Ectodermal cell (in vitro differentiated cells): ENCODE results near the gene KRT1.

Source experiments
- H3K27ac ChIP-seq: 2 replicates; pipeline ENCODE4 v1.7.0; 2013; ENCODE audit warnings: mild to moderate bottlenecking, low read depth, low read length; ENCODE audit not compliant: insufficient read depth, poor library complexity, severe bottlenecking
- H3K27me3 ChIP-seq: 2 replicates; pipeline ENCODE4 v1.7.0; 2013; ENCODE audit warnings: mild to moderate bottlenecking, low read length; ENCODE audit not compliant: insufficient read depth, control insufficient read depth, poor library complexity, severe bottlenecking
- H3K36me3 ChIP-seq: one replicate; pipeline ENCODE4 v1.7.0; 2013; ENCODE audit warnings: low read length; ENCODE audit not compliant: control insufficient read depth, insufficient read depth
- H3K4me1 ChIP-seq: one replicate; pipeline ENCODE4 v1.7.0; 2013; ENCODE audit warnings: low read length; ENCODE audit not compliant: control insufficient read depth, insufficient read depth
- H3K4me3 ChIP-seq: 2 replicates; pipeline ENCODE4 v1.7.0; 2013; ENCODE audit warnings: low read depth, low read length, control low read depth; ENCODE audit not compliant: insufficient read depth
- H3K9me3 ChIP-seq: 2 replicates; pipeline ENCODE4 v1.7.0; 2013; ENCODE audit warnings: mild to moderate bottlenecking, low read length, moderate library complexity; ENCODE audit not compliant: control insufficient read depth
- WGBS, 2 experiments: methylation state at CpG; one replicate each; pipeline ENCODE4 v1.1.7; 2013; ENCODE audit warnings: missing lambda C conversion rate in 2 of 2; 5-methylcytosine and 5-hydroxymethylcytosine counted together

The KRT1 gene

DNA sequence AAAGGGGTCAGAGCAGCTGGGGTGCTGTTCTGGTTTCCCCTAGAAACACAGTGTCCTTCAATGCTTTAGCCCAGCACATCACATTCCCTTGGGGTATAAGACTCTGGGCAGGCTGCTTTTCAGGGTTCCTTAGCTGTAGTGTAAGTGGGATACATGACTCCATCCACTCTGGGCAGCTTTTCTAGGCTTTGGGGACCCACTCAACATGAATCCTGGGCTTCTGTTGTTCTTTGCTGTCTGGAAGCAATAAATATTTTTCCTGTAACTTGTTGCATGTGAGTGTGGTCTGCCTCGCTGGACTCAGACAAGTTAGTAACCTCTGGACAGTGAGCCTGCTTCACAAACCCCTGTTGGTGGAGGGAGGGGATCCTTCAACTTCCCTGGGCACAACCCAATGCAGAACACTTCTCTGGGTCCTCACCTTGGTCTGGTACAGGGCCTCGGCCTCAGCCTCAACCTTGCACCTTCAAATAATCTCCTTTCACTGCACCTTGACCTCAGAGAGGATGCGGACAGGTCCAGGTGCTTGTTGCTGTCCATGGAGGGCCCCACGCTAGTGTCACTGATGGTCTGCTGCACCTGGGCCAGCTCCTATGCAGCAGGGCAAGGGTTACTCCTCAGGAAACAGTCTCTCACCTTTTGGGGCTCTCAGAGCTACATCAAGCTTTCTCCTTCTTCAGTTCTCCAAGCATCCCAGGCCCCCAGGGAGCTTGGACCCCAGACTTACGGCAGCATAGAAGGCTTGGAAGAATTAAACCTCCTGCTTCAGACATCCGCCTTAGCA, 48.3 kb downstream of the KRT1 start:
- no peaks in the 10 kb centered on the region for H3K27me3 ChIP-seq
- no peak overlapping the region for H3K4me3 ChIP-seq
- WGBS, 2 experiments, result 93% methylated on average over 6 of the region's 6 CpGs
- H3K9me3 ChIP-seq, result no peaks in the 10 kb centered on the region
- no peaks in the 10 kb centered on the region for H3K36me3 ChIP-seq
- H3K27ac ChIP-seq, result no peak overlapping the region
- H3K4me1 ChIP-seq, result no peaks in the 10 kb centered on the region

- WGBS, 2 experiments, result 68 to 71% methylated on average over 4 of the region's 4 CpGs
- H3K9me3 ChIP-seq, result no peaks in the 10 kb centered on the region
- no peaks in the 10 kb centered on the region for H3K36me3 ChIP-seq
- H3K27me3 ChIP-seq, result no peaks in the 10 kb centered on the region
- no peak overlapping the region for H3K27ac ChIP-seq
- no peaks in the 10 kb centered on the region for H3K4me1 ChIP-seq
- H3K4me3 ChIP-seq, result no peak overlapping the region
Measured at GRCh38 chr12:52631264-52631663, 48.9 kb downstream of the KRT1 start.

DNA sequence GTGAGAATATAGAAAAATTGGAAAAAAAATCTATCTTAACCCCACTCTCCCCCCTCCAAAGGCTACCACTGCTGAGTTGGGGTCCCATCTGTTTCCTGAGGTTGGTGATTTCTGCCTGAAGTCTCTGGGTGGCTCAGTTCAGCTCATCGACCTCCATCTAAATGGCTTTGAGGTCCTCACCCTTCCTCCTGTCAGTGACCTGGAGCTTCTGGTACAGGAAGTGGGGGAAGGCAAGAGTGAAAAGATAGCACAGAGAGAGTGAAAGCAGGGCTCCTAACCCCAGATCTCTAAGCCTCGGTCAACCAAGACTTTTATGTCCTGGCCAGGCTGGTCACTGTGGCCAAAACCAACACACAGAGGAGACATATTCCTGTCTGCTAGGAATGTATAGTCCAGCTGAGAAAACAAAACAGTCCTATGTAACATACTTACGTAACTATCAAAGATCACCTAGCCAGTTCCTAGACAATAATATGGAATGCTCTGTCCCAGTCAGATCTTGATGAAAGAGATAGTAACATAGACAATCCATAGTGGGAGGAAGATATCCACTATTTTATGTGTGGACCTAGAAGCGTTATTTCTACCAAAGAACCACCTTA, 49.5 kb downstream of the KRT1 start:
- Histone ChIP-seq H3K4me3 (no peak overlapping the region), H3K27ac (no peak overlapping the region)

DNA sequence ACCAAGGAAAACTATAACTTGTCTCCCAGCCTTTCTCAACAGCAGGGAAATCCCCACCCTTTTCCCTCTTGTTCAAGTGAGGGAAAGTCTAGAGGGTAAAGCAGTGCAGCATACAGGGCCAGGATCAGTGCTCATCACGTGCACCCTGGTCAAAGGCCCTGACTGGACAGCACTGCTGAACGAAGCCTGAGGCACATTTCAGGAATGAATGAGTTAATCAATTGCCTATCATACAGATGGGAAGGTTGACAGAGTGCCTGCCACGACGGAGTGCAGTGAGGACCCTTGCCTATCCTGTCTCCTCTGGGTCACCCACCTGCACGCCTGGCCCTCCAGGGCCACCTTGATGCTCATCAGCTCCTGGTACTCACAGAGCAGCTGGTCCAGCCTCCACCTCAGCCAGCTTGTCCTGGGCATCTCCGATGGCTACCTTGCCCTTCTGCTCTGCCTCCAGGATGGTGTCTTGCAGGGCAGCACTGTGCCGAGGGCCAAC, 50.2 kb downstream of the KRT1 start:
- Histone ChIP-seq H3K4me1 (no peaks in the 10 kb centered on the region), H3K27ac (no peak overlapping the region), H3K27me3 (no peaks in the 10 kb centered on the region), H3K36me3 (no peaks in the 10 kb centered on the region), H3K9me3 (no peaks in the 10 kb centered on the region), H3K4me3 (no peak overlapping the region)
- 84 to 85% methylated on average over 7 of the region's 7 CpGs for WGBS, 2 experiments

More for the DNA sequence above, 49.5 kb downstream of the KRT1 start:
- no peaks in the 10 kb centered on the region for H3K27me3 ChIP-seq
- no peaks in the 10 kb centered on the region for H3K9me3 ChIP-seq
- no peaks in the 10 kb centered on the region for H3K4me1 ChIP-seq
- no peaks in the 10 kb centered on the region for H3K36me3 ChIP-seq
- 82 to 87% methylated on average over 3 to 4 of the region's 4 CpGs for WGBS, 2 experiments

DNA sequence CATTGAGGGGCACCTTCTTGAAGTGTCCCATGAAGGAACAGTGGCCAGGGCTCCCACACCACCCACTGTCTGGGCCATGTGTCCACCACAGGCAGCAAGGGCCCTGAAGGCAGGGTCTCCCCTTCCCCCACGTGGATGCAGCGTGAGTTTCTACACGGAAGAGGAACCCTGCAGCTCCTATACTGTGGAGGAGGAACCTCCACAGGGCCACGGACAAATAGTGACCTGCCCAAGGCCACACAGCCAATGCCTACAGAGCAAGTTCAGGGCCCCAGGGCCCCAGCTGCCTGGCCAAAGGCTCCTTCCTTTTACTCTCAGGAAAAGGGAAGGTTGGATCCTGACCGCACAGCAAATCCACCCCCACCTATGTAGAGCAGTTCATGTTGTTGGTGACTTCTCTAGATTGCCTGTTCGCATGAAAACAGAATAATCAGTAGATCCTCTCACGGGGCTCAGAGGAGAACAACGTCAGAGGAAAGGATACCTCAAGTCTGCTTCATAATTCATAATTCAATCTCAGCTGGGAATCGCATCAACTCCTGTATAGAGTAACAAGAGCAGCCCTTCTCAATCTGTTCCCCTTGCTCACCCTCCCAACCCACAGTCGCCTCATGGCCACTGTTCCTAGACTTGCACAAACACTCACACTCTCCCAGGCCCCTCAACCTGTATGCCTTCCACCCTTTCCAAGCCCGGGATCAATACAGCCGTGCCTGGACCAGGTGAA, 50.8 kb downstream of the KRT1 start:
- Histone ChIP-seq H3K36me3 (no peaks in the 10 kb centered on the region), H3K4me1 (no peaks in the 10 kb centered on the region), H3K9me3 (no peaks in the 10 kb centered on the region), H3K4me3 (no peak overlapping the region), H3K27ac (no peak overlapping the region), H3K27me3 (no peaks in the 10 kb centered on the region)
- 90 to 92% methylated on average over 12 of the region's 12 CpGs for WGBS, 2 experiments

- Histone ChIP-seq H3K36me3 (no peaks in the 10 kb centered on the region), H3K4me3 (no peak overlapping the region), H3K4me1 (no peaks in the 10 kb centered on the region), H3K9me3 (no peaks in the 10 kb centered on the region), H3K27me3 (no peaks in the 10 kb centered on the region), H3K27ac (no peak overlapping the region)
- 85 to 88% methylated on average over 2 of the region's 2 CpGs for WGBS, 2 experiments
Measured at GRCh38 chr12:52628841-52629240, 51.4 kb downstream of the KRT1 start.

DNA sequence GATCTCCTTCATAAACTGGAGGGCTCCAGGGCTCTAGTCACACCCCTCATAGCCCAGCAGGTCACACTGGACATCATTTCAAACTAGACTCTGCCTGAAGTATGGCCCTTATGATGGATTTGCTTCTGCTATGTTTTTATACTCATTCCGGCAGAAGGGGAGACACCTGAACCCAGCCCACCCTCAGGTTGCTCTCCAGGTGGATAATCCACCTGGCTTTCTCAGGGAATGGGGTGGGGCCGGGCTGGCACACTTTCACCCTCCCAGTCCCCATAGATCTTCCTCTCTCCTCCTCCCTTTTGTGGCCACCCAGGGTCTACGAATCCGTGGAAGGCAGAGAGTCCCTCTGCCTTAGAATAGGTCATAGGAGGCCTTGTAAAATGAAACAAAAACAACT, 52.1 kb downstream of the KRT1 start:
- Histone ChIP-seq H3K36me3 (no peaks in the 10 kb centered on the region), H3K27ac (no peak overlapping the region), H3K4me1 (no peaks in the 10 kb centered on the region), H3K27me3 (no peaks in the 10 kb centered on the region), H3K4me3 (no peak overlapping the region), H3K9me3 (no peaks in the 10 kb centered on the region)
- 88 to 90% methylated on average over 4 of the region's 4 CpGs for WGBS, 2 experiments

DNA sequence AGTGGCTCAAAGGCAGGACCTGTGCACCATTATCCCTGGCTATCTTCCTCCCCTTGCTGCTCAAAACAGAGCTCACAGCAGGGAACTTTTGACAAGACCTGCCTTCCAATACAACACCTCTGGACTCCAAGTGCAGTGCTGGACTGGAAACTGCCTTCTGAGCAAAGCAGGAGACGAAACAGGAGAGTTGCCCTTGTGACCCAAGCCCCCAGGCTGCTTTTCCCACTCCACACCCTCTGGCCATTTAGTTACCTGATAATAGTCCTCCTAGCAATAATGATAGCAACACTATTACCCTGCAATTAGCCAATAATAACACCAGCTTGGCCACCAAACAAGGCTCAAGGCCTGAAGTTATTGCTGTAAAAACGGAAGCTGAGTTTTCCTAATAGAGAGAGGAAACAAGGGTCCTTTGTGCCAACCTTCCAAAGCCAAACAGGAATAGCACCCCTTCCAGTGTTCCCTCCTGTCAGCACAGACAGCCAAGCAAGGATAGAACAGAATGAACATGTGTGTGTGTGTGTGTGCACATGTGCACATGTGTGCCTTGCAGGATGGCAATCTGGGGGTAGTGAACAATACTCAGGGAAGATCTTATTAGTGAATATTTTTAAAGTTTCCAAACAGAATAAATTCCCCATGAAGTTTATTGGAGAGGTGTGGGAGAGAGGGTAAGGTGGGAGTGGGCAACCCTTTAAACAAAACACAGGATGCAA, 52.7 kb downstream of the KRT1 start:
- Histone ChIP-seq H3K36me3 (no peaks in the 10 kb centered on the region), H3K27me3 (no peaks in the 10 kb centered on the region), H3K27ac (no peak overlapping the region), H3K9me3 (no peaks in the 10 kb centered on the region), H3K4me1 (no peaks in the 10 kb centered on the region), H3K4me3 (no peak overlapping the region)
- 85 to 87% methylated on average over 2 of the region's 2 CpGs for whole genome bisulfite sequencing, 2 experiments
